SU-DHL-6 (cell line): ENCODE measurements around the gene CWC27.

ENCODE experiments used
- H2AFZ ChIP-seq: fragments of 200-600 bp; sonication (generic); 2 replicates; pipeline ENCODE4 v1.6.1; 2014; ENCODE audit warnings: low read depth, mild to moderate bottlenecking, moderate library complexity, mixed read lengths, antibody characterized with exemption, low read length; ENCODE audit not compliant: severe bottlenecking
- H3F3A ChIP-seq: fragments of 200-600 bp; shearing (Covaris generic); 2 replicates; pipeline ENCODE4 v1.6.0; 2016; ENCODE audit warnings: antibody characterized with exemption, mild to moderate bottlenecking; ENCODE audit not compliant: insufficient read depth
- H3K27ac ChIP-seq: fragments of 200-600 bp; sonication (generic); 2 replicates; pipeline ENCODE4 v1.5.1; 2016; ENCODE audit warnings: low read depth, mild to moderate bottlenecking, low read length, moderate library complexity, mixed read lengths
- H3K27me3 ChIP-seq: fragments of 200-600 bp; sonication (generic), shearing (Covaris generic); 2 replicates; pipeline ENCODE4 v1.6.0; 2014; ENCODE audit warnings: mild to moderate bottlenecking, low read length
- H3K36me3 ChIP-seq: fragments of 200-600 bp; sonication (generic); 2 replicates; pipeline ENCODE4 v1.6.1; 2014; ENCODE audit warnings: mild to moderate bottlenecking, low read length, mixed read lengths
- H3K4me2 ChIP-seq: fragments of 300-600, 200-600 bp; shearing (Covaris generic), sonication (generic); 2 replicates; pipeline ENCODE4 v1.6.0; 2014; ENCODE audit warnings: low read length, low read depth, mild to moderate bottlenecking; ENCODE audit not compliant: poor library complexity, severe bottlenecking
- H3K4me3 ChIP-seq: fragments of 200-600 bp; sonication (generic); 2 replicates; pipeline ENCODE4 v1.5.1; 2014; ENCODE audit warnings: antibody characterized with exemption, low read length, mild to moderate bottlenecking, mixed read lengths; ENCODE audit not compliant: insufficient read depth, poor library complexity, severe bottlenecking
- H3K79me2 ChIP-seq: fragments of 200-600 bp; sonication (generic); 2 replicates; pipeline ENCODE4 v1.6.1; 2014; ENCODE audit warnings: mild to moderate bottlenecking, low read length, moderate library complexity; ENCODE audit not compliant: insufficient read depth
- H3K9ac ChIP-seq: fragments of 200-600 bp; sonication (generic); 2 replicates; pipeline ENCODE4 v1.7.0; 2014; ENCODE audit warnings: mild to moderate bottlenecking, low read length
- H3K9me2 ChIP-seq: fragments of 200-600 bp; sonication (generic); replicated peaks from 2 replicates; pipeline ENCODE4 v1.6.1; 2014; ENCODE audit warnings: low read length; ENCODE audit not compliant: insufficient read depth
- H3K9me3 ChIP-seq: fragments of 200-600 bp; sonication (generic); 2 replicates; pipeline ENCODE4 v1.6.1; 2014; ENCODE audit warnings: low read length, mixed read lengths; ENCODE audit not compliant: insufficient read depth
- H4K20me1 ChIP-seq: fragments of 200-600 bp; sonication (generic); 2 replicates; pipeline ENCODE4 v1.6.1; 2014; ENCODE audit warnings: low read depth, mild to moderate bottlenecking, antibody characterized with exemption, low read length, moderate library complexity, mixed read lengths
- CTCF ChIP-seq: fragments of 200-600 bp; sonication (generic); IDR thresholded peaks from one replicate; pipeline ENCODE4 v1.5.1; 2017; ENCODE audit warnings: antibody characterized with exemption, mild to moderate bottlenecking, low read length, moderate library complexity; ENCODE audit not compliant: insufficient read depth, poor library complexity, severe bottlenecking
- EZH2phosphoT487 ChIP-seq: fragments of 200-600 bp; sonication (generic), shearing (Covaris generic); conservative IDR thresholded peaks from 2 replicates; pipeline ENCODE4 v1.6.1; 2018; ENCODE audit warnings: mild to moderate bottlenecking, antibody characterized with exemption, low read length, moderate library complexity, mixed read lengths

CWC27 gene

GRCh38 chr5:64947031-64947430 is 178.3 kb downstream of the CWC27 start:
- Histone ChIP-seq H3K9me3 (no peaks in the 10 kb centered on the region), H3K4me3 (no peak overlapping the region), H3K9ac (no peak overlapping the region), H4K20me1 (no peaks in the 10 kb centered on the region), H3K27me3 (no peaks in the 10 kb centered on the region), H2AFZ (no peak overlapping the region), H3K4me2 (no peak overlapping the region), H3K9me2 (no peaks in the 10 kb centered on the region), H3F3A (no peaks in the 10 kb centered on the region), H3K36me3 (no peaks in the 10 kb centered on the region), H3K79me2 (no peaks in the 10 kb centered on the region), H3K27ac (no peak overlapping the region)
- TF ChIP-seq CTCF, result no peak
- TF ChIP-seq EZH2phosphoT487, result no peak

- no peaks in the 10 kb centered on the region for H3K27me3 ChIP-seq
- no peak for TF ChIP-seq CTCF
- no peak for TF ChIP-seq EZH2phosphoT487
- H3K27ac ChIP-seq, result no peak overlapping the region
- no peaks in the 10 kb centered on the region for H3F3A ChIP-seq
- no peak overlapping the region for H3K9ac ChIP-seq
- no peaks in the 10 kb centered on the region for H3K9me2 ChIP-seq
- H2AFZ ChIP-seq, result no peak overlapping the region
- no peak overlapping the region for H3K4me3 ChIP-seq
- H3K9me3 ChIP-seq, result no peaks in the 10 kb centered on the region
- H4K20me1 ChIP-seq, result no peaks in the 10 kb centered on the region
- H3K36me3 ChIP-seq, result no peaks in the 10 kb centered on the region
- no peak overlapping the region for H3K4me2 ChIP-seq
- no peaks in the 10 kb centered on the region for H3K79me2 ChIP-seq
Observed at GRCh38 chr5:64947801-64948200, 179.1 kb downstream of the CWC27 start.

- Histone ChIP-seq H3F3A (no peaks in the 10 kb centered on the region), H3K9me2 (no peaks in the 10 kb centered on the region), H4K20me1 (no peaks in the 10 kb centered on the region), H3K9ac (no peak overlapping the region), H2AFZ (no peak overlapping the region), H3K4me3 (no peak overlapping the region), H3K79me2 (no peaks in the 10 kb centered on the region), H3K27me3 (no peaks in the 10 kb centered on the region), H3K36me3 (no peaks in the 10 kb centered on the region), H3K27ac (no peak overlapping the region), H3K9me3 (no peaks in the 10 kb centered on the region), H3K4me2 (no peak overlapping the region)
- TF ChIP-seq CTCF (no peak), EZH2phosphoT487 (no peak)
Observed at GRCh38 chr5:64949331-64949730, 180.6 kb downstream of the CWC27 start.
